Panc1 (cell line): ENCODE results near the gene CDH13.

Experiments used
- POLR2AphosphoS5 ChIP-seq: IDR thresholded peaks from 2 replicates; pipeline ENCODE4 v1.6.1; 2012; ENCODE audit warnings: mild to moderate bottlenecking, low read depth, low read length, moderate library complexity
- TF ChIP-seq, protein P1 (sequence below): fragments of 450-650 bp; IDR thresholded peaks from 2 replicates; pipeline ENCODE4 v1.5.1; 2017; ENCODE audit warnings: mild to moderate bottlenecking
- TF ChIP-seq, protein P2 (sequence below), 2 experiments: IDR thresholded peaks; 2 replicates each; pipeline ENCODE4 v1.6.1; 2011 to 2012; ENCODE audit warnings: low read depth in 2 of 2, control low read depth in 1 of 2, low read length in 1 of 2, mild to moderate bottlenecking in 1 of 2, moderate library complexity in 1 of 2; ENCODE audit not compliant: insufficient read depth in 1 of 2

GRCh38 chr16:83660282-83660681 is 1033.5 kb downstream of the CDH13 start:
- TF ChIP-seq, protein P1, sequence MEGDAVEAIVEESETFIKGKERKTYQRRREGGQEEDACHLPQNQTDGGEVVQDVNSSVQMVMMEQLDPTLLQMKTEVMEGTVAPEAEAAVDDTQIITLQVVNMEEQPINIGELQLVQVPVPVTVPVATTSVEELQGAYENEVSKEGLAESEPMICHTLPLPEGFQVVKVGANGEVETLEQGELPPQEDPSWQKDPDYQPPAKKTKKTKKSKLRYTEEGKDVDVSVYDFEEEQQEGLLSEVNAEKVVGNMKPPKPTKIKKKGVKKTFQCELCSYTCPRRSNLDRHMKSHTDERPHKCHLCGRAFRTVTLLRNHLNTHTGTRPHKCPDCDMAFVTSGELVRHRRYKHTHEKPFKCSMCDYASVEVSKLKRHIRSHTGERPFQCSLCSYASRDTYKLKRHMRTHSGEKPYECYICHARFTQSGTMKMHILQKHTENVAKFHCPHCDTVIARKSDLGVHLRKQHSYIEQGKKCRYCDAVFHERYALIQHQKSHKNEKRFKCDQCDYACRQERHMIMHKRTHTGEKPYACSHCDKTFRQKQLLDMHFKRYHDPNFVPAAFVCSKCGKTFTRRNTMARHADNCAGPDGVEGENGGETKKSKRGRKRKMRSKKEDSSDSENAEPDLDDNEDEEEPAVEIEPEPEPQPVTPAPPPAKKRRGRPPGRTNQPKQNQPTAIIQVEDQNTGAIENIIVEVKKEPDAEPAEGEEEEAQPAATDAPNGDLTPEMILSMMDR: no peak
- TF ChIP-seq POLR2AphosphoS5: no peak
- TF ChIP-seq, protein P2, sequence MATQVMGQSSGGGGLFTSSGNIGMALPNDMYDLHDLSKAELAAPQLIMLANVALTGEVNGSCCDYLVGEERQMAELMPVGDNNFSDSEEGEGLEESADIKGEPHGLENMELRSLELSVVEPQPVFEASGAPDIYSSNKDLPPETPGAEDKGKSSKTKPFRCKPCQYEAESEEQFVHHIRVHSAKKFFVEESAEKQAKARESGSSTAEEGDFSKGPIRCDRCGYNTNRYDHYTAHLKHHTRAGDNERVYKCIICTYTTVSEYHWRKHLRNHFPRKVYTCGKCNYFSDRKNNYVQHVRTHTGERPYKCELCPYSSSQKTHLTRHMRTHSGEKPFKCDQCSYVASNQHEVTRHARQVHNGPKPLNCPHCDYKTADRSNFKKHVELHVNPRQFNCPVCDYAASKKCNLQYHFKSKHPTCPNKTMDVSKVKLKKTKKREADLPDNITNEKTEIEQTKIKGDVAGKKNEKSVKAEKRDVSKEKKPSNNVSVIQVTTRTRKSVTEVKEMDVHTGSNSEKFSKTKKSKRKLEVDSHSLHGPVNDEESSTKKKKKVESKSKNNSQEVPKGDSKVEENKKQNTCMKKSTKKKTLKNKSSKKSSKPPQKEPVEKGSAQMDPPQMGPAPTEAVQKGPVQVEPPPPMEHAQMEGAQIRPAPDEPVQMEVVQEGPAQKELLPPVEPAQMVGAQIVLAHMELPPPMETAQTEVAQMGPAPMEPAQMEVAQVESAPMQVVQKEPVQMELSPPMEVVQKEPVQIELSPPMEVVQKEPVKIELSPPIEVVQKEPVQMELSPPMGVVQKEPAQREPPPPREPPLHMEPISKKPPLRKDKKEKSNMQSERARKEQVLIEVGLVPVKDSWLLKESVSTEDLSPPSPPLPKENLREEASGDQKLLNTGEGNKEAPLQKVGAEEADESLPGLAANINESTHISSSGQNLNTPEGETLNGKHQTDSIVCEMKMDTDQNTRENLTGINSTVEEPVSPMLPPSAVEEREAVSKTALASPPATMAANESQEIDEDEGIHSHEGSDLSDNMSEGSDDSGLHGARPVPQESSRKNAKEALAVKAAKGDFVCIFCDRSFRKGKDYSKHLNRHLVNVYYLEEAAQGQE (IDR thresholded peaks at IDR 0.05; ENCODE audit: insufficient read depth in 1 of 2, low read depth in 2 of 2, low read length in 1 of 2): no peak
